Astrocyte of the cerebellum (primary cell): ENCODE data around the gene CD84.

Experiments used
- DNase-seq: peaks from one replicate; pipeline ENCODE4 v3.0.0-alpha.2; 2011; ENCODE audit warnings: low read depth
- H3K4me3 ChIP-seq: 2 replicates; pipeline ENCODE4 v1.5.1; 2011; ENCODE audit warnings: mild to moderate bottlenecking, low read depth, low read length, moderate library complexity
- CTCF ChIP-seq: IDR thresholded peaks from 2 replicates; pipeline ENCODE4 v1.5.1; 2012; ENCODE audit warnings: low read length, low read depth, moderate library complexity, mild to moderate bottlenecking; ENCODE audit errors: missing control alignments
- in situ Hi-C: cut with HindIII; loops from 2 replicates; pipeline ENCODE4 v1.10.0; 2017; ENCODE audit warnings: low sequenced_read_pairs

Gene CD84

GRCh38 chr1:160624464-160624863 lies 45.2 kb upstream of the CD84 start:
- no peak overlapping the region for H3K4me3 ChIP-seq
- TF ChIP-seq CTCF: no peak
- no peak for DNase-seq
- in situ Hi-C loops: no loop called here

- H3K4me3 ChIP-seq: no peak overlapping the region
- in situ Hi-C loops: no loop called here
- no peak for DNase-seq
- TF ChIP-seq CTCF: no peak
Measured at GRCh38 chr1:160623862-160624261, 44.6 kb upstream of the CD84 start.

GRCh38 chr1:160623227-160623633 lies 43.9 kb upstream of the CD84 start:
- no peak overlapping the region for H3K4me3 ChIP-seq
- in situ Hi-C loops: no loop called here
- TF ChIP-seq CTCF: no peak
- no peak for DNase-seq

GRCh38 chr1:160622501-160623226 lies 43.4 kb upstream of the CD84 start:
- in situ Hi-C loops: no loop called here
- no peak overlapping the region for H3K4me3 ChIP-seq
- no peak for TF ChIP-seq CTCF
- DNase-seq: no peak

GRCh38 chr1:160621633-160622413 lies 42.5 kb upstream of the CD84 start:
- in situ Hi-C loops: no loop called here
- no peak for DNase-seq
- H3K4me3 ChIP-seq: no peak overlapping the region
- no peak for TF ChIP-seq CTCF

GRCh38 chr1:160620942-160621632 lies 41.8 kb upstream of the CD84 start:
- DNase-seq: no peak
- TF ChIP-seq CTCF: no peak
- in situ Hi-C loops: no loop called here

More at GRCh38 chr1:160620942-160621632, 41.8 kb upstream of the CD84 start:
- H3K4me3 ChIP-seq: no peak overlapping the region
